ENCODE data around the gene IFT122. TPM values are rescaled to one million over a fixed set of nuclear protein-coding genes. Genes with fewer than 3 reads are reported as not detected.

IFT122 gene
- total RNA-seq, 1 donor from 2014 or later, result 8.1 TPM

DNA sequence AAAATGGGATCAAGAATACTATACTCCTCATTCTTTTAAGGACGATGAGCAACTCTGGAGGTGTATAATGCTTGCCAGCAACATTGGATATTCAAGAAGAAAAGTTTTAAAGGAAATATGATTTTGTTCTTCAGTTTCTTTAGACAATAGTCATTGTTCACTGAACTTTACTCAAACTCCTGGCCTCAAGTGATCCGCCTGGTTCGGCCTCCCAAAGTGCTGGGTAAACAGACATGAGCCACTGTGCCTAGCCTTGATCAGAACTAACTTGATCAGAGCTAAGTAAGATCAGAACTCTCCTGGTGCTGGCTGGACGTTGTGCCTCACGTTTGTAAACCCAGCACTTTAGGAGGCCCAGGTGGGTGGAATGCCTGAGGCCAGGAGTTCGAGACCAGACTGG, 24.2 kb upstream of the IFT122 start:
- no peak for DNase-seq (ENCODE audit: low read depth)

DNA sequence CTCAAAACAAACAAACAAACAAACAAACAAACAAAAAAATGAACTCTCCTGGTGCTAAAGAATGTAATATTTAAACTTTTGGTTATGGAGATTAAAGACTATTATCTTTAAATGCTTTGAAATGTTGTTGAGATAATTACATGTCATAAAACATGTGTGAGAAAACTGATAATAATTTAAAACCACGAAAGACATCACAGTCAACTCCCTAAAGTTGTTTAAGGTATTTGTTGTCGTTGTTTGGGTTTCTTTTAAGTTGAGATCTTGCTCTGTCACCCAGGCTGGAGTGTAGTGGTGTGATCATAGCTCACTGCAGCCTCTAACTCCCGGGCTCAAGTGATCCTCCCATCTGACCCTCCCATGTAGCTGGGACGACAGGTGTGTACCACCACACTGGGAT, 23.6 kb upstream of the IFT122 start:
- DNase-seq (ENCODE audit: low read depth), result no peak

DNA sequence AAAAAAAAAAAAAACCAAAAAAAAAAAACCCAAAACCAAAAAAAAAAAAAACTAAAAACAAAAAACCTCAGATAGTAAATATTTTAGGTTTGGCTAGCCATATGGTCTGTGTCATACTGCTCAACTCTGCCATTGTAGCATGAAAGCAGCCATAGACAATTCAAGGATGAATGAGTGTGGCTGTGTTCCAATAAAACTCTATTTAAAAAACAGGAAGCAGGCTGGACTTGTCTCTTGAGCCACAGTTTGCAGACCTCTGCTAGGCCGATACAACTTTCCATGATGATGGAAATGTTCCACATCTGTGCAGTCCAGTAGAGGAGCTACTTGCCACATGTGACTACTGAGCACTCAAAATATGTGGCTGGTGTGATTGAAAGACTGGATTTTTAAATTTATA, 22.7 kb upstream of the IFT122 start:
- no peak for DNase-seq (ENCODE audit: low read depth)

DNA sequence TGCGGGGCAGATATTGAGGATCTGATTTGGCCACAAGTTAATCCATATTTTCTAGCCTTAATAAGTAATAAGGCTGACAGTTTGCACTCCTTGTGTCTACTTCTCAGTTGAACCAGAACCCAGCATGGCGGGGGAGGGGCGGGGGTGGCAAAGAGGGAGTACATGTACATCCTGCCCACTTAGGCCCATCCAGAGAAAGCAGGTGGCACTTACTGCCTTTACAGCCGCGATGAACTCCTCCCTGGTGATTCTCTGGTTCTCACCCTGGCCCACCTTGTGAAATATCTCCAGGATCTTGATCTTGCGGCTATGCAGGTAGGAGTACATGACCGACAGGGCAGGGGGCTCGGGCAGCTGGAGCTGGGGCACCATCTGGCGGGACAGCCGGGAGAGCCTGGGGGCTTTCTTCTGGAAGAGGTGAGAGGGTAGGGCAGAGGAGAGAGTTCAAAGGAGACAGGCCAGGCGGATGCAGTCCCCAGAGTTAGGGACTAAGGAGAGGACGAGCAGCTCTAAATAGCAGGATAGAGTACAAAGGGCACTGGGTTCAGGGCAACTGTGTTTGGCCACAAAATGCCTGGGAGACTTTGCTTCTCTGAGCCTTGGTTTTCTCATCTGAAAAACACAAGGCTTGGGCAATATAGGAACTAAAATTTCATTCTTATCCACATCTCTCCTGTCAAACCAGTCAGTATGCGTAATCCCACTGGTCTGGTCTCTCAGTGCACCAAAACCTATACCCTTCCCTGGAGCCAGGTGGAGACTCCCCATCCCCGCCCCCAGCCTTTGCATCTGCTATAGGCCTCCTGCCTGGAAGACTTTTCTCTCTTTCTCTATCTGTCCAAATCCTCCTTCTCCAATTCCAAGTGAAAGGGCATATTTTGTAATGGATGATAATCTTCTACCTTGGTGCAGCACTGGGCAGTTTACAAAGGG, 21.7 kb upstream of the IFT122 start:
- no peak for DNase-seq (ENCODE audit: low read depth)

DNA sequence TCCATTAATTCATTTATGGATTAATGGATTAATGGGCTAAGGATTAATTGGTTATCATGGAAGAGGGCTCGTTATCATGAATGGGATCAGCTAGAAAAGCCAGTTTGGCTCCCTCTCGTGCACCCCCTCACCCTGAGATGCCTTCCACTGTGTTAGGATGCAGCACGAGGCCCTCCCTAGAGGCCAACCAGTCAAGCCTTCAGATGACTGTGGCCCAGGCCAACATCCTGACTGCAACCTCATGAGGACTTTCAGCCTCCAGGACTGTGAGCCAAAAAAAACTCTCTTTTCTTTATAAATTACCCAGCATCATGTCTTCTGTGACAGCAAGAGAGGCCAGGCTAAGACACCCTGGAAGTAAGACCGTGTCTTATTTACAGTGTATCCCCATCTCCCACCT, 20.5 kb upstream of the IFT122 start:
- DNase-seq (ENCODE audit: low read depth), result no peak

DNA sequence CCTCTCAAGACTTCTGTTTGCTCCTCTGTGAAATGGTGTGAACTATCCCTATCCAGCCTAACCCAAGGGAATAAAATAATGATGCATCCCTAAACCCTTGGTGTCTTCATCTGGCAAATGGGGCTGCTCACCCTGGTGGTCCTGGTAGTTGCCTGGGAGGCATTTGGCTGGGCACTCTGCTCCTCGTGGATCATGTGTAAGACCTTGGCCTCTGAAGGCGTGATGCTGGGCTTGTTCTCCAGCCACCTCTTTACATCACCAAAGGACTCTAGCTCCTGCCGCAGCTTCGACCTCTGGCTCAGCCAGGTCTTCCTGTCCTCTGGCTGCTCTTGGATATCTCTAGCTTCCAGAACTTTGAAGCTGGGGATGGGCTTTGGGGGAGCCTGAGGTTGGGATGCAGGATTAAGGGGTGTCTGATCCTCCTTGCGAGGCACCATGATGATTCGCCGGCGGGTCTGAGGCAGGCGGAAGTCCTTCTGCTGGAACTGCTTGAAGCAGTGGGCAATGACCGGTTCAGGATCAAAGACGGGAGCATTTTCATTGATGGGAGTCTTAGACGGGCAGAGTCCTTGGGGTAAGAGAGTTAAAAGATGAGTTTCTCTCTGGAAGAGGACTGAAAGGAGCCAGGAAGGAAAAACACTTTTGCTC, 18.7 kb upstream of the IFT122 start:
- no peak for DNase-seq (ENCODE audit: low read depth)

DNA sequence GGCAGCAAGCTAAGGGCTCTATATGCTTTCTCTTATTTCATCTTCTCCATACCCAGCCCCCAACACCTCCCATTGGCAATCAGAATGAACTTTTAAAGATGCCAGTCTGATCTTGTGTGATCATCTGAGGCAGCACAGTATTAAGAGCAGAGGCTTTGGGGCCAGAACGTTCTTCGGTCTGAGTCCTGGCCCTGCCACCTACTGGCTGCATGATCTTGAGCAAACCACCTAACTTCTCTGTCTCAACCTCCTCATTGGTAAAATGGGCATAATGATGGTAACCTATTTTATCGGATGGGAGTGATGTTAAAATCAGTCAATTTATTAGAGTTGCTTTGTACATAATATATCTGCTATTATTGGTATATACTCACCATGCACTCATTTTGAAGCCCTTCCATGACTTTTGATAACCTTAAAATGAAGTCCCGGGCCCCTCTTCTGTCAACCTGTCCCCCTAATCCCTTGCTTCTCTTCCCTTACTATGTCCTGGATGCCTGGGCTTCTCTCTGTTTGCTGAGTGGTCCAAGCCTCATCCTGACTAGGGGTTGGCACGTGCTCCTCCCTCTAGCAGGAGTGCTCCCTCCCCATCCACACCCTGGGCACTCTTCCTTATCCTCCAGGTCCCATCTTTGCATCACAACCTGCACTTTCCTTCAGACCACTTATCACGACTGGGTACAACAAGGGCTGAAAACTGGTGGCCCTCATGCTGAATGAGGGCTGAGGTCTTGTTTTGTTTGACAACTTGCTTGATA, 17.9 kb upstream of the IFT122 start:
- DNase-seq (ENCODE audit: low read depth), result no peak

DNA sequence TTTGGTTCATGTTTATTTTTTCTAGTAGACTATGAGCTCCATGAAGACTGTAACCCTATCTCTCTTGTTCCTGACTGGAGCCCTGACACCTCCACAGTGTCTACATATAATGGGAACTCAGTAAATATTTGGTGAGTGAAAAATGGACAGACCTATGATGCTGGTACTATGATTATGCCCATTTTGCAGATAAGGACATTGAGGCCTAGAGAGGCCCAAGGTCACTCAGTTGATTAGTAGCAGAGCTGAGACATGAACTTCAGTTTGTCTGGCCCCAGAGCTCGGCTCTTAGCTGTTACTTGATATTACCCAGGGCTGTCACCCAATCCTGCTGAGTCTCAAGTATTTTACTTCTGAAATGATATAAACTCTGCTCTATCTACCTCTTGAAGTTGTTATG, 17.1 kb upstream of the IFT122 start:
- no peak for DNase-seq (ENCODE audit: low read depth)

DNA sequence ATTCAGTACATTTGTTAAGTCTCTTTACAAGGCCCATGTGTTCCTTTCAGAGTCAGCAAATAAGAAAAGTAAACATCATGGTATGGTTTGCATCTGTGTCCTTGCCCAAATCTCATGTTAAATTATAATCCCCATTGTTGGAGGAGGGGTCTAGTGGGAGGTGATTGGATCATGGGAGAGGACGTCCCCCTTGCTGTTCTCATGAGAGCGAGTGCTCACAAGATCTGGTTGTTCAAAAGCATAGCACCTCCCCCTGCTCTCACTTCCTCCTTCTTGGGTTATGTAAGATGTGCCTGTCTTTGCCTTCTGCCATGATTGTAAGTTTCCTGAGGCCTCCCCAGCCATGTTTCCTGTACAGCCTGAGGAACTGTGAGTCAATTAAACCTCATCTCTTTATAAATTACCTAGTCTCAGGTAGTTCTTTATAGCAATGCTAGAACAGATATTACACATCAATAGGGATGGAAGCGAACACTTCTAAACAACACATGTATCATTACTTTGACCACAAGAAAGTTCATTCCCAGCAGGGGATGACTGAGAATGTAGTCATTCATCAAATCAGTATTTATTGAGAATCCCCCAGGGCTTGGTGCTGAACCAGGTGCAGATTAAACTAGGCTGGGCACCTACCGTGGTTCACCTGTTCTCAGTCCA, 15.7 kb upstream of the IFT122 start:
- DNase-seq (ENCODE audit: low read depth), result no peak

DNA sequence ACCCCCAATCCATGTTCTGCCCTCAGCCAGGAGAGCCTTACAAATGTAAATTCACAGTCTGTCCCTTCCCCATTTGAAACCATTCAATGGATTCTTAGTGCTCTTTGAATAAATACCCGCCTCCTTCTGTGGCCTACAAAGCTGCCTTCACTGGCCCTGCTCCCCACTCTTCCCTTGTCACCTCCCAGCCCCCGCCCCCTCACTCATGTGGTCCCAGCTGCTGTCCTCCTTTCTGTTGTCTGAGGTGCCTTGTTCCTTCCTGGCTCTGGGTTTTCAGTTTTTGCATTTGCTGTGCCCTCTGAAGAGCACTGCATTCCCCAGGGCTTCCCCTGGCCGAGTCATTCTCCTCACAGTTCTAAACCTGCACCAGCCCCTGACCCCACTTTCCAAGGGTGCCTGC, 14.8 kb upstream of the IFT122 start:
- DNase-seq (ENCODE audit: low read depth), result no peak

DNA sequence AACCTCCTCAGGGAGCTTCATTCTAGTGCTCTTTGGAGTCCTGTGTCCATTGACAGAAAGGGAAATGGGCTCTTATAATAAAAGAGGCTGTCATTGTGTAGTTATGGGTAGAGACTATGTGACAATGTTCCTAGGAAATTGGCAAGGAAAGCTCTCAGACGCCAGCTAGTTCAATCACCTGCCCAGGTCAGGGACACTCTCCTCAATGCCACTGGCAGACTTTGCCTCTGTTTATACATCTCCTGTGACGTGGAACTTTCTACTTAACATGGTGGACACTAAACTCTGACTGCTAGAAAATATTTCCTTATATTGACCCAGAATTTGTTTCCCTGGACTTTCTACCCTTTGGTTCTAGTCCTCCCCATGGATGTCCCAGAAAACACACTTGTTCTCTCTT, 14.4 kb upstream of the IFT122 start:
- DNase-seq (ENCODE audit: low read depth), result no peak

DNA sequence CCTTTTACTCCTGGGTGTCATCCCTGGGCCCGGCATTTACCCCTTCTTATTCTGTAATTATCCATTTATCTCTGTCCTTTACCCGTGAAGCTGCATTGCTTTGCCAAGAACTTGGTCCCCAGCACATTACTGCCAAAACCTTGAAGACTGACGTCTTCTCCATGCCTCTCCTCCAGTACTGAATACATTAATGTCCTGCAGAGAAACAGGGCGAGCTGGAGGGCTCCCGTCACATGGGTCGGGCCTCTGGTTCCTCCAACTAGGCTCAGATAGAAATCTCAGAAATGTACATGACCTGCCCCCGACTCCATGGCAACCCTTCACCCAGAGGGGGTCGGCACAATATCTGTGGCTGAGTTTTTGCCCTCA, 12.0 kb upstream of the IFT122 start:
- no peak for DNase-seq (ENCODE audit: low read depth)

DNA sequence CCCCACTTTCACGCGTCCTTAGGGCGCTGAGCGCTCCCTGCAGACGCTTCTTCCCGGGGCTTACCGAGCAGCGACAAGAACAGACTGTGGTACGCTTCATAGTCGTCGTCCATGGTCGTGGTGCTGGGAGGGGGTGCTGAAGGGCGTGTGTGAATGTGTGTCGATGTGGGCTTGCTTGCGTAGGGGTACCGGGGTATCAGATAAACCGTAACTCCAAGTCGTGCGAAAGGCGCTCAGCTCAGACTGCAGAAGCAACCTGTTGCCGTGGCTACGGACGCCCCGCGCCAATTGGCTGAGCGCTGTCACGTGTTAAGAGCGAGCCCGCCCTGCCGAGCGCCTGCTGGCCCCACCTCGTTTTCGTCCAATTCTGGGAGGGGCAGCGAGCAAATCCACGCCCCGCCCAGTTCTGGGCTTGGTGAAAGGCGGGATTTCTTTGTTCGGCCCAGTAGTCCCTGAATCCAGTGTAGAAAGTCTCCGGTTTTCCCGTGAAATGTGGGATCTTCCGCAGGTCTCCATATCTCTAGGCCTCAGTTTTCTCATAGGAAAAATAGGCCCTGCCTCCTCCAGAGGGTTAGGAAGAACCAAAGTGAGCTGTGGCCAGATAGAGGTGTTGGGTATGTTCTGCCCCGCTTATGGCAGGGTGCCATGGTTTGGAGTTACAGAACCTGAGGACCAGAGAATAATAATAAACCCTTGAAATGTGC, 11.5 kb upstream of the IFT122 start, which contains the start of gene EFCAB12:
EFCAB12 (minus strand) TSS at position 261 of the 704 bp plus-strand sequence; CDS start at position 113, 148 bp downstream.
- peak; percentile 92 for DNase-seq (ENCODE audit: low read depth)

DNA sequence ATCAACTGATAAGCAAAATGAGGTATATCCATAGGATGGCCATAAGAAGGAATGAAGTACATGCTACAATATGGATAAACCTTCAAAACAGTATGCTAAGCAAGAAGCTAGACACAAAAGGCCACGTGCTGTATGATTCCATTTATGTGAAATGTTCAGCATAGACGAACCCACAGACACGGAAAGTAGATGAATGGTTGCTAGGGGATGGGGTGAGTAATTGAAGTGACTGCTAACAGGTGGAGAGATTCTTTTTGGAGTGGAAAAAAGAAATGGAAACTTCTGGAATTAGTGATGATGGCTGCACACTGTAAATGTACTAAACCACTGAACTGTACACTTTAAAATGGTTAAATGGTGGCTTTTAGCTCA, 11.0 kb upstream of the IFT122 start:
- DNase-seq (ENCODE audit: low read depth), result peak; percentile 60

DNA sequence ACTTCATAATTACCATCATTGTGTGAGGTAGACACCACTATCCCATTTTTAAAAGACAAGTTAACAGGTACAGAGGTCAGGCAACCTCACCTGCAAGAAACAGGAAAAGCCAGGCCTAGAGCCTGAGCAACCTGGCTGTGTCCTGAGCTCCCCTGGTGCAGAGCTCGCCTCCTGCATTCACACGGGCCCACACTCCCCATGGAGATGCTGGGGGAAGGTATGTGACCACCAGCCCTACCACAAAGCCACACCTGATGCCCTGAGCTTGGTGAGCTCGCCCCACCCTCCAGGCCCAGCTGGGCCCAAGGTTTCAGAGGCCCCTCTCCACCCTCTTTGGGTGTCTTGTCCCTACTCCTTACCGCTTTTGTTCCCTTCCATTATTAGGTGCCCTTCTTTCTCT, 10.4 kb upstream of the IFT122 start:
- DNase-seq (ENCODE audit: low read depth), result no peak

DNA sequence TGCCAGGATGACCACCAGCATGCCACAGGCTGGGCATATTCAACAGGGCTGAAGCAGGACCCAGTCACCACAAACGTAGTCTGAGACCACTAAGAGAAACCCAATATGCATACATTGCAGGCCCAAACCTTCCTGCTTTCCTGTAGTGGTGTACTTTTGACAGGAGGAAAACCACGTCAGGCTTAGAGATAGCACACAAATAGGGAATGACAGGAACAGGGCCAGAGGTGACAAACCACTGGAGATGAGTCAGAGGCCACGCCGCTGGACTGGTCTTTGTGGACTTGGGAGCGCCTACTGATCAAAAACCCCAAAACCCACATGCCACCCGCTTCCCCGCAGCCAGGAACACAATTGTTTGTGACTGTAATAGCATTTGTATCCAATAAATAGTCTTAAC, 8.0 kb upstream of the IFT122 start:
- DNase-seq (ENCODE audit: low read depth), result peak; percentile 99

DNA sequence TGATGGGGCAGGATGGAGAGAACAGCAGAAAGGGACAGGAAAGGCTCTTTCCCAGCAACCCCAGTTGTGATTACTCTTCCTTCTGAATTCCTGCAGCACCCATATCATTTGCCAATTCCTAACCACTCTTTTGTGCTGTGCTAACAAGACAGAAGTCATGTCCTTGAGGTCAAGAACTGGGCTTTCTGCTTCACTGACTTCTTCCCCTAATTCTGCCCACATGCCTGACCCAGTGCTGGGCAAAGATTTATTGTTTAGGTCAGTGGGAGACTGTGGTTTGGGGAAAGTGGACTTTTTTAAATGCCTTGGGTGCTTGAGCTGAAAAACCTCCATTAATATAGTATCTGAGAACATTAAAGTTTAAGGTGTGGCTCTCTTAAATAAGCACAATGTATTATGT, 7.4 kb upstream of the IFT122 start:
- no peak for DNase-seq (ENCODE audit: low read depth)

DNA sequence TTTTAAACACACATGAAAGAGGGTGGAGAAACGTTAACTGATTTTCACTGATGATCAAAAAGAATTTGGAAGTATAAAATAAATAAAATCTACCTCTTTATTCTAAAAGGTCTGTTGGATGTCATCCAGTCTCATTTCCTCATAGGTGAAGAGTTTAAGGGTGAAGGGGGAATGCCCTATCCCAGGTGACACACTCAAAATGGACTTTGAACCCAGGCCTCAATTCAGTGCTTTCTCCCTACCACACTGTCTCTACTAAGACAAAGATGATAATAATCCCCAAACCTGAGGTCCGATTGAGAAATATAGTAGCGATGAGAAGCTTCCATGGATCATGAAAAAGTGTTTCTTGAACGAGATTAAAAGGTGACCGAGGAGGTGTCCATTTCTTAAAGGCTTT, 6.5 kb upstream of the IFT122 start:
- DNase-seq (ENCODE audit: low read depth), result no peak

DNA sequence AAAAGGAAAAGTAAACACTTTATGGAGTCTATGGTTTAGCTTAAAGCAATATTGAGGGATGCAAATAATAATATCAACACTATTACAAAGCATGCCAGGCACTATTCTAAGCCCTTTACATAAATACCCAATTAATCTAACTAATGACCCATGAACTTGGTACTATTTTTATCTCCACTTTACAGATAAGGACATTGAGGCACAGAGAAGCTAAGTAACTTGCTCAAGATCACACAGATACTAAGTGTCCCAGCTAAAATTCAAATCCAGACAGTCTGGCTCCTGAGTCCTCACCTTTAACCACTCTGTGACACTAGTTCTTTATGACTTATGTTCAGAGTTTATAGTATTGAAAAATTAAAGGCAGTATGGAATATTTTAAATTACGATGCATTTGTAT, 5.9 kb upstream of the IFT122 start:
- DNase-seq (ENCODE audit: low read depth), result no peak

DNA sequence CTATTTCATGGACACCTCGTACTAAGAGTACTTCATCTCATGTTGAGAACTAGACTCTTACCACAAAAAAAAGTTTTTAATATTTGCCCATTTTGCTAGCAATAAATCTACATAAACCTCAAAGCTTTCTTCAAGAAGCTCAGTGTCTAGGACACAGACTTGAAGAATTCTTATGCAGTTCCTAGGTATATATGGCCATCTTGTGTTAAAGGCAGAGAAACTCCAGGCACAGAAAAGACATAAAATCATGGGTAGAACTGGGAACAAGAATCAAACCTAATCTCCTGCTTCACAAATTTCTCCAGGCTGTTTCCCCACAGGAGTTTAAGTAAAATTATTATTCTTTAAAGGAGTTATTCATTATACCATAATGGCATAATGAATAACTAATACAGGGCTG, 4.7 kb upstream of the IFT122 start:
- no peak for DNase-seq (ENCODE audit: low read depth)

DNA sequence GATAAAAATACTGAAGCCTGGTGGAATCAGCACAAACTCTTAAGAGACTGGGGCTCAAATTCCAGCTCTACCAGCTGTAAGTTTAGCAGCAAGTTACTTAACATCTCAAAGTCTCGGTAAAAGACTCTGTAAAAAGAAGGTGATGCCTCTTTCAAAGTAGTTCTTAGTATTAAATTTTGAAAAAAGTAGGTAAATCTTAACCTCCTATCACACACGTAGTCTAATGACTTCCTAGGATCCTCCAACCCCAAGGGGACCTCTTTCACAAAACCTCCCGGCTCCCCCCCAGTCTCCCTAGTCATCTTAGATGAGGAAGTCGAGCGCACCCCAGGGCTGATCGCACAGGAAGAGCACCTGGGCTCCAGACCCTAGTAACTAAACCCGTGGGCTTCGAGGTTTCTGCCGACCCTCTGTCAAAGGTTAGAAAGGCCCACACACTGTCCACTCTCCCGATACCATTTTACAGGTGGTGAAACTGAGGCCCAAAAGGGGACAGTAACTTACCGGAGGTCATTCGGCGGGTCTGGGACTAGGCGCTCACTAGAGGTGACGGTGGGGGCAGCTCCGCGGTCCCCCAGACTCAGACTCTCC, 703 bp upstream of the IFT122 start:
- DNase-seq (ENCODE audit: low read depth), result no peak

Data from myocyte (in vitro differentiated cells).